Neuronal stem cell (in vitro differentiated cells): ENCODE data around the gene AMBRA1.

Experiments used
- DNase-seq: peaks from one replicate; pipeline ENCODE4 v3.0.0-alpha.2; 2013; ENCODE audit warnings: low spot score
- H2AFZ ChIP-seq: one replicate; pipeline ENCODE4 v1.6.1; 2013; ENCODE audit warnings: mild to moderate bottlenecking, low read length, inconsistent platforms
- H2AK5ac ChIP-seq: 2 replicates; pipeline ENCODE4 v1.6.1; 2013; ENCODE audit warnings: low read depth, mild to moderate bottlenecking, inconsistent platforms, low read length, moderate library complexity, mixed read lengths
- H2BK120ac ChIP-seq: 2 replicates; pipeline ENCODE4 v1.6.1; 2013; ENCODE audit warnings: low read depth, mild to moderate bottlenecking, inconsistent platforms, low read length, moderate library complexity, mixed read lengths
- H2BK12ac ChIP-seq: one replicate; pipeline ENCODE4 v1.6.1; 2013; ENCODE audit warnings: low read length, inconsistent platforms
- H2BK15ac ChIP-seq: 2 replicates; pipeline ENCODE4 v1.6.1; 2013; ENCODE audit warnings: mild to moderate bottlenecking, low read length, inconsistent platforms, mixed read lengths
- H2BK5ac ChIP-seq: one replicate; pipeline ENCODE4 v1.6.1; 2013; ENCODE audit warnings: inconsistent platforms, mild to moderate bottlenecking, low read length, moderate library complexity
- H3K14ac ChIP-seq: one replicate; pipeline ENCODE4 v1.6.1; 2013; ENCODE audit warnings: low read length, inconsistent platforms
- H3K18ac ChIP-seq: 2 replicates; pipeline ENCODE4 v1.6.1; 2013; ENCODE audit warnings: low read length, inconsistent platforms
- H3K23ac ChIP-seq: 2 replicates; pipeline ENCODE4 v1.6.1; 2013; ENCODE audit warnings: low read depth, mild to moderate bottlenecking, mixed read lengths, low read length, inconsistent platforms; ENCODE audit not compliant: poor library complexity
- H3K27ac ChIP-seq: replicated peaks from 3 replicates; pipeline ENCODE4 v1.5.1; 2013; ENCODE audit warnings: low read length, inconsistent platforms
- H3K27me3 ChIP-seq, 3 experiments: 2 replicates each; pipeline ENCODE4 v1.6.1; 2013; ENCODE audit warnings: low read length in 3 of 3, mild to moderate bottlenecking in 2 of 3, inconsistent platforms in 1 of 3, low read depth in 1 of 3, mixed read lengths in 1 of 3, moderate library complexity in 1 of 3; ENCODE audit not compliant: control insufficient read depth in 3 of 3, insufficient read depth in 3 of 3
- H3K36me3 ChIP-seq, 2 donors: replicated peaks in 1 of 2; 2 replicates each; pipeline ENCODE4 v1.6.1; 2013; ENCODE audit warnings: low read length in 2 of 2; ENCODE audit not compliant: control insufficient read depth in 2 of 2, insufficient read depth in 2 of 2
- H3K4ac ChIP-seq: 2 replicates; pipeline ENCODE4 v1.6.1; 2013; ENCODE audit warnings: inconsistent platforms, mild to moderate bottlenecking, low read length, moderate library complexity
- H3K4me1 ChIP-seq, 2 donors: 1 replicate in 1 of 2; 2 replicates in 1 of 2; pipeline ENCODE4 v1.6.1; 2013; ENCODE audit warnings: low read length in 2 of 2, low read depth in 1 of 2; ENCODE audit not compliant: control insufficient read depth in 2 of 2, insufficient read depth in 1 of 2
- H3K4me2 ChIP-seq: one replicate; pipeline ENCODE4 v1.6.1; 2013; ENCODE audit warnings: mild to moderate bottlenecking, low read length, inconsistent platforms; ENCODE audit not compliant: insufficient read depth, poor library complexity, severe bottlenecking
- H3K4me3 ChIP-seq, 2 donors: 2 replicates each; pipeline ENCODE4 v1.5.1; 2013; ENCODE audit warnings: low read length in 2 of 2, mild to moderate bottlenecking in 2 of 2, inconsistent platforms in 1 of 2, moderate library complexity in 1 of 2
- H3K79me1 ChIP-seq: one replicate; pipeline ENCODE4 v1.6.1; 2013; ENCODE audit warnings: low read depth, mild to moderate bottlenecking, inconsistent platforms, low read length, moderate library complexity
- H3K9ac ChIP-seq: one replicate; pipeline ENCODE4 v1.6.1; 2013; ENCODE audit warnings: mild to moderate bottlenecking, low read depth, low read length, inconsistent platforms; ENCODE audit not compliant: poor library complexity
- H3K9me3 ChIP-seq, 2 donors: replicated peaks in 1 of 2; 2 replicates each; pipeline versions ENCODE3 to v1.6.1; 2013; ENCODE audit warnings: low read length in 2 of 2, mild to moderate bottlenecking in 2 of 2, inconsistent platforms in 1 of 2, low read depth in 1 of 2, mixed read lengths in 1 of 2, moderate library complexity in 1 of 2; ENCODE audit not compliant: control insufficient read depth in 2 of 2, insufficient read depth in 1 of 2
- H4K8ac ChIP-seq: one replicate; pipeline ENCODE4 v1.6.1; 2013; ENCODE audit warnings: low read depth, mild to moderate bottlenecking, inconsistent platforms, low read length, moderate library complexity
- H4K91ac ChIP-seq: one replicate; pipeline ENCODE4 v1.6.1; 2013; ENCODE audit warnings: low read length, low read depth, mild to moderate bottlenecking, inconsistent platforms; ENCODE audit not compliant: poor library complexity
- WGBS, 2 donors: extraction: QIAGEN DNeasy Blood & Tissue Kit; methylation state at CpG; one replicate each; pipeline ENCODE4 v1.1.7; 2013; ENCODE audit warnings: missing lambda C conversion rate in 2 of 2, mixed read lengths in 1 of 2; ENCODE audit not compliant: insufficient read length in 2 of 2, insufficient replicate concordance in 1 of 2; ENCODE audit errors: extremely low coverage in 2 of 2; 5-methylcytosine and 5-hydroxymethylcytosine counted together

AMBRA1 gene

GRCh38 chr11:46357483-46357936, 236.3 kb downstream of the AMBRA1 start:
- Histone ChIP-seq H3K14ac (peak overlapping the region; percentile 44), H3K4ac (no peak overlapping the region), H3K18ac (peak overlapping the region; percentile 66), H3K4me3 (no peak overlapping the region), H3K9me3 (no peaks in the 10 kb centered on the region), H3K23ac (peak overlapping the region; percentile 44), H2AFZ (no peak overlapping the region), H3K36me3 (peaks cover 0 to 8% of the 10 kb centered on the region in 2 donors), H4K8ac (peak overlapping the region; percentile 6), H2BK5ac (peak overlapping the region; percentile 83), H2BK120ac (no peak overlapping the region), H3K4me2 (no peak overlapping the region), H3K79me1 (peaks cover 19% of the 10 kb centered on the region), H3K4me1 (peaks cover 16 to 32% of the 10 kb centered on the region in 2 donors), H2BK15ac (peak overlapping the region; percentile 39), H3K27me3 (no peaks in the 10 kb centered on the region), H2BK12ac (no peak overlapping the region), H3K9ac (no peak overlapping the region), H4K91ac (no peak overlapping the region), H3K27ac (no peak overlapping the region), H2AK5ac (peak overlapping the region; percentile 24)
- no CpG with 5 or more reads among the region's 11 CpGs for WGBS, 2 donors
- no peak for DNase-seq

GRCh38 chr11:46356924-46357482, 236.8 kb downstream of the AMBRA1 start:
- Histone ChIP-seq H4K8ac (no peak overlapping the region), H2BK120ac (no peak overlapping the region), H3K36me3 (peaks cover 0 to 8% of the 10 kb centered on the region in 2 donors), H2BK12ac (no peak overlapping the region), H3K4me1 (peaks cover 11 to 32% of the 10 kb centered on the region in 2 donors), H4K91ac (no peak overlapping the region), H3K4ac (no peak overlapping the region), H2BK15ac (no peak overlapping the region), H3K18ac (no peak overlapping the region), H2BK5ac (peak overlapping the region; percentile 83), H3K9me3 (no peaks in the 10 kb centered on the region), H3K27me3 (no peaks in the 10 kb centered on the region), H2AFZ (no peak overlapping the region), H3K79me1 (peaks cover 14% of the 10 kb centered on the region), H3K4me3 (no peak overlapping the region), H3K9ac (no peak overlapping the region), H3K4me2 (no peak overlapping the region), H3K14ac (no peak overlapping the region), H3K27ac (no peak overlapping the region), H2AK5ac (peak overlapping the region; percentile 24), H3K23ac (peak overlapping the region; percentile 44)
- DNase-seq: no peak
- no CpG with 5 or more reads among the region's 7 CpGs for WGBS, 2 donors

- peak overlapping the region; percentile 80 for H3K18ac ChIP-seq
- peak overlapping the region in 1 of 2 donors; percentile 47 for H3K4me3 ChIP-seq
- H2AK5ac ChIP-seq: peak overlapping the region; percentile 8
- H2BK120ac ChIP-seq: peak overlapping the region; percentile 42
- peaks cover 12% of the 10 kb centered on the region for H3K79me1 ChIP-seq
- no peak overlapping the region for H2AFZ ChIP-seq
- H3K23ac ChIP-seq: peak overlapping the region; percentile 75
- H3K4ac ChIP-seq: no peak overlapping the region
- H3K4me2 ChIP-seq: no peak overlapping the region
- H4K91ac ChIP-seq: no peak overlapping the region
- peaks cover 0 to 13% of the 10 kb centered on the region in 2 donors for H3K36me3 ChIP-seq
- no peak overlapping the region for H2BK15ac ChIP-seq
- no peak overlapping the region for H4K8ac ChIP-seq
- H3K27me3 ChIP-seq: no peaks in the 10 kb centered on the region
- H2BK12ac ChIP-seq: no peak overlapping the region
- peak overlapping the region; percentile 17 for H3K9ac ChIP-seq
- DNase-seq: no peak
- no peaks in the 10 kb centered on the region for H3K9me3 ChIP-seq
- H3K14ac ChIP-seq: no peak overlapping the region
- H3K4me1 ChIP-seq: peaks cover under 1 to 24% of the 10 kb centered on the region in 2 donors
- no CpG with 5 or more reads among the region's 9 CpGs for WGBS, 2 donors
- no peak overlapping the region for H3K27ac ChIP-seq
- peak overlapping the region; percentile 19 for H2BK5ac ChIP-seq
Observed at GRCh38 chr11:46353698-46354097, 240.1 kb downstream of the AMBRA1 start.

DNA sequence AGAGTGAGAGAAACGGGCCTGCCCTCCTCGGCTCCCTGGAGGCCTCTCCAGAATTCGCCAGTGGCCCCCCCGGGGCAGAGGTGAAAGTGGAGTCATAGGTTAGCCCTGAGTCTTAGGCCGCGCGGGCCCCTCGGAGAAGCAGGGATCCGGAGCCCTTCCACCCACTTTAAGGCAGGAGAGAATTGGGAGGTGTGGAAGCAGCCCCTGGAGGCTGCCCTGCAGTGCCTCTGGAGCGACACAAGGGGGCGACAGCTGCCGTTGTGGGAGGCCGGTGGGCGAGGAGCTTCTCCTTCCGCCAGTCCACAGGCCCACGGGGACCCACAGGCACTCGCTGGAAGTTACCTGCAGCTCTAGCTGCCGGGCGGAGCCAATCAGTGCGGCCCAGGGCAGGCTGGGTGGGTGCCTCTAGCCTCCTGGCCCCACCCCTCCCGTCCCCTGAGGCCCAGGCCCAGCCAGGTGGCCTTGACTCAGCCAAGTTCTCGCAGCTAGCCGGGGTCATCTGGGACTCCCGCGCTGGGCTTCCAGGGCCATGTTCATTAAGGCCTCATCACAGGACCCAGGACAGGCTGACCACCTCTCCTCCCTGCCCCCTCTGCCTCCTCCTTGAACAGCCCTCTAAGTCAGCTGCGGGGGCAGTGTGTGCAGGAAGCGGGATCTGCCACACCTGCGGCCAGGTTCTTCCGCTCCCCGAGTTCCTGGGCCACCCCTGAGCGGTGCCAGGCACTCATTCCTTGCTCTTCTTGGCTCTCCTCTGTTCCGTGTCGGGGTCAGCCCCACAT, 241.6 kb downstream of the AMBRA1 start:
- Histone ChIP-seq H3K14ac (no peak overlapping the region), H2AK5ac (peak overlapping the region; percentile 93), H2BK120ac (no peak overlapping the region), H3K4ac (no peak overlapping the region), H3K9me3 (no peaks in the 10 kb centered on the region), H3K36me3 (peaks cover 0 to 13% of the 10 kb centered on the region in 2 donors), H4K8ac (no peak overlapping the region), H3K23ac (peak overlapping the region; percentile 90), H4K91ac (peak overlapping the region; percentile 59), H3K27me3 (no peaks in the 10 kb centered on the region), H3K9ac (peak overlapping the region; percentile 12), H2BK5ac (peak overlapping the region; percentile 48), H3K27ac (no peak overlapping the region), H2BK15ac (peak overlapping the region; percentile 96), H3K79me1 (peaks cover 17% of the 10 kb centered on the region), H2BK12ac (peak overlapping the region; percentile 84), H3K4me3 (no peak overlapping the region), H3K18ac (peak overlapping the region; percentile 89), H3K4me1 (peaks cover 9 to 27% of the 10 kb centered on the region in 2 donors), H2AFZ (no peak overlapping the region), H3K4me2 (no peak overlapping the region)
- WGBS, 2 donors: no CpG with 5 or more reads among the region's 33 CpGs
- DNase-seq: no peak
